HG02623 (cell line): ENCODE results near the gene FAM32A.

Experiments
- ATAC-seq: cut with Tn5 transposase; IDR thresholded peaks from one replicate; pipeline ENCODE4 v1.9.1; 2021; ENCODE audit warnings: moderate library complexity; ENCODE audit not compliant: unreplicated experiment

The FAM32A gene

GRCh38 chr19:16224293-16225045 is 39.3 kb downstream of the FAM32A start:
- ATAC-seq = no peak

- no peak for ATAC-seq
Measured at GRCh38 chr19:16225279-16226183, 40.3 kb downstream of the FAM32A start.

GRCh38 chr19:16226184-16226591 is 41.0 kb downstream of the FAM32A start:
- ATAC-seq = no peak

- no peak for ATAC-seq
Measured at GRCh38 chr19:16226878-16227836, 41.9 kb downstream of the FAM32A start.

- ATAC-seq = no peak
Measured at GRCh38 chr19:16227837-16228636, 42.8 kb downstream of the FAM32A start.

GRCh38 chr19:16228637-16229321 is 43.6 kb downstream of the FAM32A start:
- no peak for ATAC-seq

- ATAC-seq = no peak
Measured at GRCh38 chr19:16229322-16229641, 44.1 kb downstream of the FAM32A start.

GRCh38 chr19:16232127-16232526 is 46.9 kb downstream of the FAM32A start:
- ATAC-seq = no peak

GRCh38 chr19:16232568-16232967 is 47.4 kb downstream of the FAM32A start:
- no peak for ATAC-seq

- no peak for ATAC-seq
Measured at GRCh38 chr19:16233081-16233776, 48.0 kb downstream of the FAM32A start.

- ATAC-seq = no peak
Measured at GRCh38 chr19:16233836-16234551, 48.8 kb downstream of the FAM32A start.

GRCh38 chr19:16234552-16235445 is 49.6 kb downstream of the FAM32A start:
- no peak for ATAC-seq

GRCh38 chr19:16235811-16236652 is 50.8 kb downstream of the FAM32A start:
- no peak for ATAC-seq
